Cardiac atrium fibroblast (primary cell): ENCODE results near the gene STBD1. TPM values are rescaled to one million over a fixed set of nuclear protein-coding genes. Genes with fewer than 3 reads are reported as not detected.

ENCODE experiments used
- total RNA-seq: library from RNA; depleted of rRNA; stranded (reverse); fragments of >200 nt; gene quantifications from 2 replicates; pipeline ENCODE4 v1.2.3, GENCODE V29; 2015

The STBD1 gene
- total RNA-seq: 8.8 and 10.5 TPM in 2 replicates

DNA sequence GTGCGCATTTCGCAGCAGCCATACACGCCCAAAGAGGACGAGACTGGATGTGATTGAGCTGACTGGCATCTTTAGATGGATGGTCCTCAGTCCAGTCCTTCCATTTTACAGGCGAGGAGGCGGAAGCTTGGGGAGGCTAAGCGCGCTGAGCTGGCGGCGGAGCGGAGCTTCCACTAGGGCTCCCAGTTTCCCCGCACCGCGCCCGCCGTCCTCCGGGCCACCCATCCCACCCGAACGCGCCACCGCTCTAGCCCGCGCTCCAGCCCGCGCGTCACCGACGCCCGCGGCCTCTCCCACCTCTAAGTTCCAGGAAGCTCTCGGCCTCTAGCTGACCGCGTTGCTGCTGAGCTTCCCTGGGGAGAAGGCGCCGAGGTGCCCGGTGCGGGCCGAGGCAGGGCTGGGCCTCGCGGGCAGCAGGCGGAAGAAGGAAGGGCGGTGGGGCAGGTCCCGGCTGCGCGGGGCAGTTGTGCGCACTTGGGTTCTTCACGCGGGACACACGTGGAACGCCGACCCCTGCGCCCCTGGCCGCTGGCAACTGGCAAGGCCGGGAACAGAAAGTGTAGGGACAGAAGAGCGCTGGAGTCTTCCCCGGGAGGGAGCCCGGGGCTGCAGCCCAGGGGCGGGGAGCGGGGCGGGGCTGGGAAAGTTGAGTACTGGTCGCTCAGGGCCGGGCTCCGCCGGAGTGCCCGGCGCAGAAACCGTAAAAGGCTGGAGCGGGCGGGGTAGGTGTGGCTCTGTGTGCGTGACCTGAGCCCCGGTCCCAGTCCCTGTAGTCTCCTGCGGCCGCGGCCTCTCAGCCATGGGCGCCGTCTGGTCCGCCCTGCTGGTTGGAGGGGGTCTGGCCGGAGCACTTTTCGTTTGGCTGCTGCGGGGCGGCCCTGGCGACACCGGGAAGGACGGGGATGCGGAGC is at the start of gene STBD1:
Gene STBD1, plus strand, starts transcription at position 763 of the 911 bp plus-strand sequence. Its CDS starts 37 bp downstream, at position 800.

Other genes starting within 250 kb of the STBD1 start
- not detected in 2 replicates for gene ART3, start 232.0 kb upstream of the STBD1 start, total RNA-seq
- gene NUP54, start 158.3 kb upstream of the STBD1 start, total RNA-seq: 21.7 and 27.5 TPM in 2 replicates
- 127 and 165 TPM in 2 replicates for gene SCARB2, start 92.9 kb upstream of the STBD1 start, total RNA-seq
- not detected in 2 replicates for gene FAM47E, start 55.0 kb upstream of the STBD1 start, total RNA-seq
- not detected in 2 replicates for gene CCDC158, start 114.4 kb downstream of the STBD1 start, total RNA-seq
- gene SHROOM3, start 128.5 kb downstream of the STBD1 start, total RNA-seq: 5.1 and 8.9 TPM in 2 replicates